Measurements from ENCODE around the gene COL4A5. TPM values are rescaled to one million over a fixed set of nuclear protein-coding genes. Genes with fewer than 3 reads are reported as not detected.

The COL4A5 gene
- total RNA-seq, 1 experiment from 2014 or later, result 29.4 TPM

- RAD21 ChIA-PET (ENCODE audit: low non-redundant PET in 1 of 2, low total read pairs in 2 of 2, uncharacterized antibody in 2 of 2, unreplicated experiment in 2 of 2), result no interaction called here
- H3K4me3 ChIP-seq (replicated peaks in 1 of 2; ENCODE audit: low read depth in 1 of 2, low read length in 2 of 2), result peak overlapping the region in 1 of 2 experiments; percentile 41; a peak in 1 of 4 replicates
- no peak for ATAC-seq
- peaks cover 14 to 59% of the 10 kb centered on the region in 2 experiments; a peak in 3 of 4 replicates for H3K4me1 ChIP-seq (ENCODE audit: control insufficient read depth in 1 of 2, insufficient read depth in 2 of 2, low read length in 2 of 2)
- no peak overlapping the region for H2AFZ ChIP-seq (ENCODE audit: low read depth, low read length, poor library complexity, severe bottlenecking)
- H3K27me3 ChIP-seq (ENCODE audit: insufficient read depth, low read length), result no peaks in the 10 kb centered on the region
- peak overlapping the region; percentile 65; the same call in 1 of the 2 replicates for H3K27ac ChIP-seq (ENCODE audit: low read depth, low read length)
- BruUV-seq (replicated peaks), result TSS peak; percentile 92
- TF ChIP-seq ELF1 (IDR thresholded peaks at IDR 0.05; ENCODE audit: borderline replicate concordance, low read depth) (no peak), POLR2AphosphoS5 (IDR thresholded peaks at IDR 0.05; ENCODE audit: low read depth, low read length) (no peak), SRF (IDR thresholded peaks at IDR 0.05; ENCODE audit: low read depth) (no peak), ZBTB33 (IDR thresholded peaks at IDR 0.05; ENCODE audit: extremely low read depth, insufficient replicate concordance, low read length) (no peak), TCF7L2 (IDR thresholded peaks at IDR 0.05; ENCODE audit: borderline replicate concordance, extremely low read depth, insufficient read depth, insufficient read length) (no peak), EZH2phosphoT487 (IDR thresholded peaks at IDR 0.05; ENCODE audit: borderline replicate concordance) (no peak), ZFX (IDR thresholded peaks at IDR 0.05) (no peak)
- H3K9me3 ChIP-seq (ENCODE audit: control insufficient read depth in 1 of 2, insufficient read depth in 1 of 2, low read depth in 1 of 2, low read length in 2 of 2), result no peaks in the 10 kb centered on the region
- peak overlapping the region; percentile 81 for H3K4me2 ChIP-seq (ENCODE audit: low read length)
- H3K9ac ChIP-seq (ENCODE audit: low read length), result peak overlapping the region; percentile 45
- H3K79me2 ChIP-seq (ENCODE audit: insufficient read depth, low read length), result no peaks in the 10 kb centered on the region
- H4K20me1 ChIP-seq (ENCODE audit: insufficient read depth), result no peaks in the 10 kb centered on the region
- POLR2A ChIA-PET, result interaction anchor here (0.7 kb wide), 1 partner anchor 58 kb away, joined by 3 read pairs; no protein-coding TSS in a partner anchor
- H3K36me3 ChIP-seq (ENCODE audit: control insufficient read depth in 1 of 2, insufficient read depth in 2 of 2, low read length in 2 of 2), result no peaks in the 10 kb centered on the region
- DNase-seq (ENCODE audit: low read depth, low spot score), result no peak
- intact Hi-C loops (cut with micrococcal nuclease), result no loop called here
- CTCF ChIA-PET, result no interaction called here
- H3K9me2 ChIP-seq (ENCODE audit: insufficient read depth), result no peaks in the 10 kb centered on the region
These were observed 42.7 kb upstream of the COL4A5 start for GRCh38 chrX:108396986-108397385.
